Subcutaneous abdominal adipose tissue (tissue), 5 donors: Measurements from ENCODE around the gene BUB3.

Experiments used
- H3K27ac ChIP-seq: one replicate; pipeline ENCODE4 v1.7.0; 2013; ENCODE audit warnings: low read depth, mild to moderate bottlenecking, inconsistent platforms, low read length, moderate library complexity
- H3K27me3 ChIP-seq, 5 donors: one replicate each; pipeline ENCODE4 v1.7.0; 2013; ENCODE audit warnings: low read length in 5 of 5, inconsistent platforms in 1 of 5; ENCODE audit not compliant: control insufficient read depth in 5 of 5, insufficient read depth in 4 of 5
- H3K36me3 ChIP-seq, 5 donors: one replicate each; pipeline ENCODE4 v1.7.0; 2013; ENCODE audit warnings: low read length in 5 of 5; ENCODE audit not compliant: control insufficient read depth in 5 of 5, insufficient read depth in 5 of 5
- H3K4me1 ChIP-seq, 5 donors: one replicate each; pipeline ENCODE4 v1.7.0; 2013; ENCODE audit warnings: low read length in 5 of 5, mild to moderate bottlenecking in 3 of 5, moderate library complexity in 1 of 5; ENCODE audit not compliant: control insufficient read depth in 5 of 5, insufficient read depth in 5 of 5
- H3K4me3 ChIP-seq, 5 donors: one replicate each; pipeline ENCODE4 v1.7.0; 2013; ENCODE audit warnings: low read length in 5 of 5, low read depth in 1 of 5
- H3K9ac ChIP-seq, 5 donors: one replicate each; pipeline ENCODE4 v1.7.0; 2013; ENCODE audit warnings: low read length in 5 of 5, mild to moderate bottlenecking in 4 of 5, moderate library complexity in 3 of 5
- H3K9me3 ChIP-seq, 5 donors: one replicate each; pipeline ENCODE4 v1.7.0; 2013; ENCODE audit warnings: low read length in 5 of 5; ENCODE audit not compliant: control insufficient read depth in 5 of 5
- donor health status: healthy.
- donor health status: healthy.
- donor health status: healthy.
- donor health status: healthy.
- donor health status: healthy.

Gene BUB3

DNA sequence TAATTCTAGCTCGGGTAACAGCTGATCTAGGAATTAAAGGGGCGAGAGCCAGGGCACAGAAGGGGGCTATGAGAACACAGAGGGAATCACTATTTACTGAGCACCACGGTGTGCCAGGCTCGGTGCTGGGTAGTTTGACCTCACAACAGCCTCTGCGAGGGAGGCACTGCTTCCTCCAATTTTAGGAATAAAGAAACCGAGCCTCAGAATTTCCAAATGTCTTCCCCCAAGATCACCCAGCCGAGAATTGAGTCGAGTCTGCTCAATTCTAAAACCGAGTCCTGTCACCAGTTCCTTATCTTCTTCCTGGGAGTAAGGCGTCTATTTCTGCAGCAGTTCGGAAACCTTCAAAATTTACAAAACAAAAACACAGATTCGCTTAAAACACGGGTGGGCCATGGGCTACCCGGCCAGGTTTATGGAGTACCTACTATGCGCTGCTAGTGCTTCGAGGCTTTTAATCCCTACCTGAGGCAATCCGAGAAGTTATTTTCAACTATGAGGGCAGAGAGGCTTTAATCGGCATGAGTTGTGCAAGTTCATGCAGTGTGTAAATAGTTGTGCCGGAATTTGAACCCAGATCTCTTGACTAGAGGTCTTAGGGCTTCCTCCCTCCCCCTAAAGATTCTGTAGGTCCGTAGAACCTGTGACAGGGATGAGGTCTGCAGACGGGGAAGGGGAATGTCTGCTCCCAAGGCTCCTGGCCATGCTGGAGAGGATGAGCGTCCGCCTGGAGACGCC lies 7.1 kb upstream of the BUB3 start:
- Histone ChIP-seq H3K27ac (no peak overlapping the region), H3K9ac (no peak overlapping the region), H3K27me3 (peaks cover 75 to 97% (median 90%) of the 10 kb centered on the region in 5 donors), H3K4me1 (peaks cover 0 to 44% (median 39%) of the 10 kb centered on the region in 5 donors), H3K9me3 (no peaks in the 10 kb centered on the region), H3K4me3 (no peak overlapping the region), H3K36me3 (no peaks in the 10 kb centered on the region)

DNA sequence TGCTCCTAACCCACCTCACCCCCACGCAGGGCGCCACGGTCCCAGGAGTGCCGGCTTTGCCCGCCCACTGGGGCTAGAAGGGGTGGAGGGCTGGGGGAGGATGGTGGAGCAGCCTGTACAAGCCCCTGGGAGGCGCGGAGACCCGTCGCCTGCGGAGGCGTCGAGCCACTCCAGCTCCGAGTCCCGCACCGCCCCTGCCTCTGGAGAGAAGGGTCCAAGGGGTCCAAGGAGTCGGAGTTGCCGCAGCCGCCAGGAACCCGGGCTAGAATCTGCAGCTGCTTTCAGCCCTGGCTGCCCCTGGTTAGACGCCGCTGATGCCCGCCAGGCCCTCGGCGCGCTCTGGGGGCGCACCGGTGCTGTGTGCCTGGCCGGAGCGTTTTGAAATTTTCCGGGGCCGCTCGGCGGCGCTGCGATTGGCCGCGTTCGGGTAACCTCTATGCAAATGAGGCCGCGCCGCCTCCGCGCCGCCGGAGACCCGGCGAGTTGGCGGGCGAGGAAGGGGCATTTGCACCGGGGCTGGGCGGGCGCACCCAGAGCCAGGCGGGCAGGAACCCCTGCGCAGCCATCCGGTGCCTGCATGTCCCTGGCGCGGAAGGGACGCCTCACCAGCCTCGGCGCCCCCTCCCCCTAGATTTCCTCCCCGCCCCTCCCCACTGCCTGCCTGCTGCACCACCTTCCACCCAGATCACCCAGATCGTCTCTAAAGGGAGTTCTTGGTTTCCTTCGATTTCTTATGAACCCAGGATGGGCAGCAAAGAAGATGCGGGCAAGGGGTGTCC lies 6.4 kb upstream of the BUB3 start, which contains the start of gene HMX2:
HMX2 (plus strand) TSS at position 502 of the 779 bp plus-strand sequence; CDS start at position 745, 243 bp downstream.
- H3K9me3 ChIP-seq: no peaks in the 10 kb centered on the region
- H3K27me3 ChIP-seq: peaks cover 71 to 96% (median 85%) of the 10 kb centered on the region in 5 donors
- H3K36me3 ChIP-seq: no peaks in the 10 kb centered on the region
- H3K9ac ChIP-seq: no peak within 1 kb of the TSS
- no peak within 1 kb of the TSS for H3K27ac ChIP-seq
- H3K4me3 ChIP-seq: no peak within 1 kb of the TSS
- H3K4me1 ChIP-seq: peaks cover 0 to 42% (median 37%) of the 10 kb centered on the region in 5 donors

- H3K27me3 ChIP-seq: peaks cover 63 to 88% (median 79%) of the 10 kb centered on the region in 5 donors
- H3K27ac ChIP-seq: no peak overlapping the region
- H3K4me3 ChIP-seq: no peak overlapping the region
- H3K9ac ChIP-seq: no peak overlapping the region
- no peaks in the 10 kb centered on the region for H3K9me3 ChIP-seq
- H3K4me1 ChIP-seq: peaks cover 0 to 42% (median 35%) of the 10 kb centered on the region in 5 donors
- H3K36me3 ChIP-seq: no peaks in the 10 kb centered on the region
These were observed 5.6 kb upstream of the BUB3 start for GRCh38 chr10:123148414-123149161.

DNA sequence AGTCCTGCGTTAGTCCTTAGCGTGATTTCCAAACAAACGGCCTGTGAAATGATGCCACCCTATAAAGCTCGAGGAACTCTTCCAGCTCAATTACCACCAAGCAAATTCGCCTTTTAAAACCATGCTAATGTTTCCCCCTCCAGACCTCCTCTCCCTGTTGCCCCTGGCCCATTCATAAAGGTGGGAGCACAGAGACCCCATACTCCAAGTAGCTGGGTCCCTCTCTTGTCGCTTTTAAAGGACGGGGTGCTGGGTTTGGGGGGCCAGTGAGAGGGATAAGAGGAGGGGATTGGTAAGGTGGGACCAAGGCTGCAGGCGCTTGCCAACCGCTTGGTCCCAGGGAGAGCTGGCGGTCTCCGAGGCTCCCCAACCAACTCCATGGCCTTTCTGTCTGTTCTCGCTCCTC lies 5.0 kb upstream of the BUB3 start:
- no peak overlapping the region for H3K9ac ChIP-seq
- peak overlapping the region in 3 of 5 donors; percentile 56 to 72 (median 67) for H3K4me3 ChIP-seq
- H3K27ac ChIP-seq: no peak overlapping the region
- H3K27me3 ChIP-seq: peaks cover 60 to 82% (median 76%) of the 10 kb centered on the region in 5 donors
- H3K36me3 ChIP-seq: no peaks in the 10 kb centered on the region
- peaks cover 2 to 42% (median 35%) of the 10 kb centered on the region in 5 donors for H3K4me1 ChIP-seq
- no peaks in the 10 kb centered on the region for H3K9me3 ChIP-seq

DNA sequence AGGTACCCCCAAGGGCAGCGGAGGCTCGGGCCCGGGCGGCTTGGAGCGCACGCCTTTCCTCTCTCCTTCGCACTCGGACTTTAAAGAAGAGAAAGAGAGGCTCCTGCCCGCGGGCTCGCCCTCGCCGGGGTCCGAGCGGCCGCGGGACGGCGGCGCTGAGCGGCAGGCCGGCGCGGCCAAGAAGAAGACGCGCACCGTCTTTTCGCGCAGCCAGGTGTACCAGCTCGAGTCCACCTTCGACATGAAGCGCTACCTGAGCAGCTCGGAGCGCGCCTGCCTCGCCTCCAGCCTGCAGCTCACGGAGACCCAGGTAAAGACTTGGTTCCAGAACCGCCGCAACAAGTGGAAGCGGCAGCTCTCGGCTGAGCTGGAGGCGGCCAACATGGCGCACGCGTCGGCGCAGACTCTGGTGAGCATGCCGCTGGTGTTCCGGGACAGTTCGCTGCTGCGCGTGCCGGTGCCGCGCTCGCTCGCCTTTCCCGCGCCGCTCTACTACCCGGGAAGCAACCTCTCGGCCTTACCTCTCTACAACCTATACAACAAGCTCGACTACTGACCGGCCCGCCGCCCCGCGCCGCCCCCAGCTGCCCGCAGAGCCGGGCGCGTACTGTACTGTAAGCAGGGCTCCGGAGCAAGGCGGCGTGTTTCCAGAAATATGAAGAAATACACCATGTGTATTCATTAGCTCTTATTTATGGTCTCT lies 4.5 kb upstream of the BUB3 start:
- H3K36me3 ChIP-seq: no peaks in the 10 kb centered on the region
- no peak overlapping the region for H3K27ac ChIP-seq
- no peaks in the 10 kb centered on the region for H3K9me3 ChIP-seq
- peak overlapping the region in 4 of 5 donors; percentile 54 to 72 (median 62) for H3K4me3 ChIP-seq
- peaks cover 2 to 43% (median 36%) of the 10 kb centered on the region in 5 donors for H3K4me1 ChIP-seq
- peaks cover 54 to 77% (median 71%) of the 10 kb centered on the region in 5 donors for H3K27me3 ChIP-seq
- no peak overlapping the region for H3K9ac ChIP-seq

DNA sequence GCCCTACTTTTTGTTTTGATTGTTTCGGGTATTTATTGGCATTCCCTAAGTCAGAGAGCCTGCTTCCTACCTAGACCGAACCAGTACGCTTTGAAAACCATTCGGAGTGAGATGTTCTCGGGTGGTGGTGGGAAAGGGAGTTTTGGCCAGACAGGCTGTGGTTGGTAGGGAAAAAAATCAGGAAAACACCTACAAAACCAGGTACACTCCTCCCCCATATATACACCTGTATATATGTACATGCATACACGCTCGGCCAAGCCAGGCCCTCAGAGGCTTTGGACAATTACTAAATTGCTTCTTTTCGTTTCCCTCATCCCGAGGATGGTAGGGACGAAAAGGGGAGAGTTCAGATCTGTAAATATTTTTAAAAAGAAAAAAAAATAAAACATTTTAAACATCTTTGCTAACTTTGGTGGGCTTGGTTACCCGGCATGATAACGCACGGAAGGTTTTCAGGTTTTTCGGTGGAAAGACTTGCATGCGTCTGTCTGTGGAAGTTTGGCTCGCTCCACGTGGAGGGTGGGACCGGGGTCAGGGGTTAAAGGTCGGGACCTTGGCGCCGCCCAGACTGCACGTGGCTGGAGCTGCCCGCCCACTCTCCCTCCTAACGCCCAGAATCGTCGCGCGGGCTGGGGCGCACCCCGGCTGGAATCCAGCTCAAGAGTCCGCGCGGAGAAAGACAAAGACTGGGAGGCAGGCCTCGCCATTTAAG lies 3.8 kb upstream of the BUB3 start:
- H3K4me1 ChIP-seq: peaks cover 4 to 49% (median 44%) of the 10 kb centered on the region in 5 donors
- H3K36me3 ChIP-seq: no peaks in the 10 kb centered on the region
- no peaks in the 10 kb centered on the region for H3K9me3 ChIP-seq
- no peak overlapping the region for H3K27ac ChIP-seq
- H3K4me3 ChIP-seq: peak overlapping the region in 4 of 5 donors; percentile 54 to 72 (median 62)
- H3K9ac ChIP-seq: no peak overlapping the region
- H3K27me3 ChIP-seq: peaks cover 47 to 70% (median 63%) of the 10 kb centered on the region in 5 donors

DNA sequence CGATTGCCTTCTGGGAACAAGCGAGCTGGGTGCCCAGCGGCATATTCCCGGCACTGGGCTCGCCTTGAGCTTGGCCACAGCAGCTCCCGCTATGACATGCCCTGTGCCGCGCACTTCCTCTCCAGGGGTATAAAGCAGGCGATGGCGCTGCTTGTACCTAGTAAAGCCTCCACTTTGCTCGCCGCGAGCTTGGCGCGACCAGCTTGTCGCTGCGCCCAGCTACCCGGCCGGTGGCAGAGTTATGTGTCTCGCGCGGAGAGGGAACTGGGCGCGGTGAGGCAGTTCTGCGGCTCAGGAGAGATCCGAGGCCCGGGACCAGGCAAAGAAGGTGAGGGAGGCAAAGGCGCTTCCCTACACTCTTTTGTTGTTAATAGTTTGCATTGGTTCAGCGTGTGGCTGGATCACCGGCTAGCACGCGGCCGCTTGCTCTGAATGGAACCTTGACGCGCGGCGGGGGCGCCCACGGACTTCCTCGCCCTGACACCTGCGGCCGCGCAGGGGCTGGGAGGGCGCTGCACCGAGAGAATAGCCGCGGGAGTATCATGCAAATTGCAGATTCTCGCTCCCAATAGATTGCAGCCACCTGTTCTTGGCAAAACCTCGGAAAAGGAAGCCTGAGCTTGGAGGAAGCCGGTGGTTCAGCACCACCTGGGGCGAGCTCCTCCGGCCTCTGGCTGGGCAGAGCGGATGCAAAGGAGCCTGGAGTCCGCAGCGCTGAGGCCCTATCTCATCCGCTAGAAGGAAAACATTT lies 3.0 kb upstream of the BUB3 start:
- Histone ChIP-seq H3K36me3 (peaks cover under 1 to 1% (median under 1%) of the 10 kb centered on the region in 5 donors), H3K27me3 (peaks cover 42 to 62% (median 57%) of the 10 kb centered on the region in 5 donors), H3K9me3 (no peaks in the 10 kb centered on the region), H3K9ac (no peak overlapping the region), H3K27ac (no peak overlapping the region), H3K4me3 (peak overlapping the region in 4 of 5 donors; percentile 11 to 51 (median 40)), H3K4me1 (peaks cover 5 to 50% (median 45%) of the 10 kb centered on the region in 5 donors)

DNA sequence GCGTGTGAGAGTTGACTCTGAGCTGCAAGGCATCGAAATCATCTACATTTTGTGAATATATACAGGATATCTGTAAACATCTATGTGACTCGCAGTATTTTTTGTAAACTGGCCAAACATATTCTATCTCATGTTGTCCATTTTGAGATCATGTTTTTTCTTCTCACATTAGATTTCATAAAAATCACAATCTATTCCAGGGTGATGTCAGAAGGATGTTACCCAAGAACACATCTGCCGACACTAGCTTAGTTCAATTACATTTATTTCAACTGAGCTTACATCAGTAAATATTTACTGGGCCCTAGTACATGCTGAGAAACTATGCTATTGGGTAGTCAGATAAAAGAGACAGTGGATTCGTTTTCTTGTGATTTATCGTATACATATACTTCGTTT lies 2.5 kb upstream of the BUB3 start:
- no peaks in the 10 kb centered on the region for H3K9me3 ChIP-seq
- H3K4me3 ChIP-seq: peak overlapping the region in 1 of 5 donors; percentile 51
- peaks cover 42 to 57% (median 52%) of the 10 kb centered on the region in 5 donors for H3K27me3 ChIP-seq
- H3K9ac ChIP-seq: no peak overlapping the region
- H3K4me1 ChIP-seq: peaks cover 5 to 50% (median 45%) of the 10 kb centered on the region in 5 donors
- no peak overlapping the region for H3K27ac ChIP-seq
- H3K36me3 ChIP-seq: peaks cover 4 to 6% (median 5%) of the 10 kb centered on the region in 5 donors
